Stimulated activated naive CD8-positive, alpha-beta T cell treated with anti-CD3 and anti-CD28 coated beads, Interleukin-15, Interleukin-2, amounts not matched to agents 100 ng/mL and 50 ng/mL, for 24 hours (primary cell): ENCODE results near the gene TMED4.

Source experiments
- H3K27ac Mint-ChIP-seq: one replicate; pipeline ENCODE4 v1.8.0; 2021; ENCODE audit warnings: mild to moderate bottlenecking, mixed read lengths
- H3K27me3 Mint-ChIP-seq: one replicate; pipeline ENCODE4 v1.8.0; 2021; ENCODE audit warnings: mixed read lengths
- H3K36me3 Mint-ChIP-seq: one replicate; pipeline ENCODE4 v1.8.0; 2021; ENCODE audit warnings: low read depth, mixed read lengths
- H3K4me1 Mint-ChIP-seq: one replicate; pipeline ENCODE4 v1.8.0; 2021; ENCODE audit warnings: low read depth, mixed read lengths
- H3K4me3 Mint-ChIP-seq: one replicate; pipeline ENCODE4 v1.8.0; 2021; ENCODE audit warnings: mild to moderate bottlenecking, mixed read lengths
- H3K9me3 Mint-ChIP-seq: one replicate; pipeline ENCODE4 v1.8.0; 2021; ENCODE audit warnings: mixed read lengths

TMED4 gene

GRCh38 chr7:44581879-44582603, at the start of gene TMED4:
Gene TMED4, minus strand, starts transcription at chr7:44582231. Its CDS starts 25 bp downstream, at chr7:44582206.
- peaks cover 5% of the 10 kb centered on the region for H3K27me3 Mint-ChIP-seq
- peaks cover 37% of the 10 kb centered on the region for H3K4me1 Mint-ChIP-seq
- H3K36me3 Mint-ChIP-seq, result peaks cover 30% of the 10 kb centered on the region
- no peaks in the 10 kb centered on the region for H3K9me3 Mint-ChIP-seq
- peak within 1 kb of the TSS; percentile 89 for H3K27ac Mint-ChIP-seq
- H3K4me3 Mint-ChIP-seq, result peak within 1 kb of the TSS; percentile 93

GRCh38 chr7:44631458-44632115, 49.6 kb upstream of the TMED4 start:
- Mint-ChIP-seq H3K27me3 (no peaks in the 10 kb centered on the region), H3K4me3 (peak overlapping the region; percentile 42), H3K27ac (peak overlapping the region; percentile 80), H3K9me3 (no peaks in the 10 kb centered on the region), H3K36me3 (peaks cover 38% of the 10 kb centered on the region), H3K4me1 (peaks cover 72% of the 10 kb centered on the region)

GRCh38 chr7:44630792-44631457, 48.9 kb upstream of the TMED4 start:
- peaks cover 66% of the 10 kb centered on the region for H3K4me1 Mint-ChIP-seq
- H3K4me3 Mint-ChIP-seq, result peak overlapping the region; percentile 40
- no peaks in the 10 kb centered on the region for H3K9me3 Mint-ChIP-seq
- peak overlapping the region; percentile 80 for H3K27ac Mint-ChIP-seq
- peaks cover 44% of the 10 kb centered on the region for H3K36me3 Mint-ChIP-seq
- H3K27me3 Mint-ChIP-seq, result no peaks in the 10 kb centered on the region

GRCh38 chr7:44629829-44630522, 47.9 kb upstream of the TMED4 start:
- Mint-ChIP-seq H3K4me1 (peaks cover 65% of the 10 kb centered on the region), H3K4me3 (peak overlapping the region; percentile 14), H3K36me3 (peaks cover 52% of the 10 kb centered on the region), H3K27me3 (no peaks in the 10 kb centered on the region), H3K9me3 (no peaks in the 10 kb centered on the region), H3K27ac (peak overlapping the region; percentile 34)

- H3K36me3 Mint-ChIP-seq, result peaks cover 56% of the 10 kb centered on the region
- H3K27ac Mint-ChIP-seq, result no peak overlapping the region
- peaks cover 66% of the 10 kb centered on the region for H3K4me1 Mint-ChIP-seq
- no peaks in the 10 kb centered on the region for H3K27me3 Mint-ChIP-seq
- H3K9me3 Mint-ChIP-seq, result no peaks in the 10 kb centered on the region
- no peak overlapping the region for H3K4me3 Mint-ChIP-seq
Measured at GRCh38 chr7:44626620-44627019, 44.6 kb upstream of the TMED4 start.

- Mint-ChIP-seq H3K27me3 (no peaks in the 10 kb centered on the region), H3K4me3 (no peak overlapping the region), H3K36me3 (peaks cover 54% of the 10 kb centered on the region), H3K27ac (peak overlapping the region; percentile 9), H3K9me3 (no peaks in the 10 kb centered on the region), H3K4me1 (peaks cover 66% of the 10 kb centered on the region)
Measured at GRCh38 chr7:44625526-44626471, 43.8 kb upstream of the TMED4 start.

- Mint-ChIP-seq H3K9me3 (no peaks in the 10 kb centered on the region), H3K27me3 (no peaks in the 10 kb centered on the region), H3K36me3 (peaks cover 53% of the 10 kb centered on the region), H3K4me1 (peaks cover 69% of the 10 kb centered on the region), H3K27ac (peak overlapping the region; percentile 94), H3K4me3 (no peak overlapping the region)
Measured at GRCh38 chr7:44624318-44624717, 42.3 kb upstream of the TMED4 start.

GRCh38 chr7:44622342-44623151, 40.5 kb upstream of the TMED4 start:
- H3K27me3 Mint-ChIP-seq, result no peaks in the 10 kb centered on the region
- no peaks in the 10 kb centered on the region for H3K9me3 Mint-ChIP-seq
- H3K4me3 Mint-ChIP-seq, result peak overlapping the region; percentile 66
- H3K27ac Mint-ChIP-seq, result peak overlapping the region; percentile 94
- H3K4me1 Mint-ChIP-seq, result peaks cover 80% of the 10 kb centered on the region
- H3K36me3 Mint-ChIP-seq, result peaks cover 52% of the 10 kb centered on the region

- peak overlapping the region; percentile 5 for H3K27ac Mint-ChIP-seq
- H3K4me1 Mint-ChIP-seq, result peaks cover 88% of the 10 kb centered on the region
- no peak overlapping the region for H3K4me3 Mint-ChIP-seq
- peaks cover 52% of the 10 kb centered on the region for H3K36me3 Mint-ChIP-seq
- no peaks in the 10 kb centered on the region for H3K27me3 Mint-ChIP-seq
- no peaks in the 10 kb centered on the region for H3K9me3 Mint-ChIP-seq
Measured at GRCh38 chr7:44621750-44622103, 39.7 kb upstream of the TMED4 start.

- Mint-ChIP-seq H3K4me1 (peaks cover 89% of the 10 kb centered on the region), H3K36me3 (peaks cover 49% of the 10 kb centered on the region), H3K27me3 (no peaks in the 10 kb centered on the region), H3K27ac (peak overlapping the region; percentile 39), H3K4me3 (no peak overlapping the region), H3K9me3 (no peaks in the 10 kb centered on the region)
Measured at GRCh38 chr7:44621034-44621749, 39.2 kb upstream of the TMED4 start.

- Mint-ChIP-seq H3K27me3 (no peaks in the 10 kb centered on the region), H3K36me3 (peaks cover 35% of the 10 kb centered on the region), H3K4me3 (peak overlapping the region; percentile 49), H3K27ac (peak overlapping the region; percentile 90), H3K4me1 (peaks cover 93% of the 10 kb centered on the region), H3K9me3 (no peaks in the 10 kb centered on the region)
Measured at GRCh38 chr7:44618753-44619152, 36.7 kb upstream of the TMED4 start.

GRCh38 chr7:44618045-44618444, 36.0 kb upstream of the TMED4 start:
- Mint-ChIP-seq H3K27ac (peak overlapping the region; percentile 90), H3K4me1 (peaks cover 89% of the 10 kb centered on the region), H3K4me3 (peak overlapping the region; percentile 58), H3K9me3 (no peaks in the 10 kb centered on the region), H3K36me3 (peaks cover 35% of the 10 kb centered on the region), H3K27me3 (no peaks in the 10 kb centered on the region)
